Retinal pigment epithelial cell (primary cell): ENCODE results near the gene RETSAT.
A peak's percentile ranks its signal among the peaks of the same experiment; 100 is the strongest.
"Not testable (repeated sequence)": the region's sequence is repeated elsewhere in the genome, so short reads cannot be mapped to it uniquely, and the experiment has no call there.

Experiments
- DNase-seq: peaks from one replicate; pipeline ENCODE4 v3.0.0-alpha.2; 2010; ENCODE audit warnings: low read depth
- H3K4me3 ChIP-seq: 2 replicates; pipeline ENCODE4 v1.5.1; 2011; ENCODE audit warnings: mild to moderate bottlenecking, low read length, control low read depth, moderate library complexity
- CTCF ChIP-seq: conservative IDR thresholded peaks from 2 replicates; pipeline ENCODE4 v1.5.1; 2011; ENCODE audit warnings: low read depth, low read length, control low read depth, inconsistent platforms

RETSAT gene

DNA sequence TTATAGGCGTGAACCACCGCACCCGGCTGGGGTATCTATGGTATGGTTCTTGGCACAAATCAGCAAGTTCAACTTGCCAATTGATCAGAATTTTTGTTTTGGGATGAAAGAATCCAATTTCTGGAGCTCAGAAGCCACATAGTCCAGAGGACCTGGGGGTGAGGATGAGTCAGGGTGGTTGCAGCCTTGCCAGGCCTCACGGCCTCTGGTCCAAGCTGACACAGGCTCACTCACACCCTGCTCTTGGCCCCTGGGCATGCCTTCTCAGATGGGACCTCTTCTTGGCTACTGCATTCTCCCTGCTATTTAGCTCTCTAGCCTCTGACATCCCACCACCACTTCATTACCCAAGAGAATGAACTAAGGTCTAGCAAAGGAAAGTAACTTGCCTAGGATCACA is 39.5 kb upstream of the RETSAT start:
- no peak overlapping the region for H3K4me3 ChIP-seq
- DNase-seq: no peak
- TF ChIP-seq CTCF: no peak

GRCh38 chr2:85390941-85391669 is 36.8 kb upstream of the RETSAT start:
- DNase-seq: no peak
- H3K4me3 ChIP-seq: no peak overlapping the region

DNA sequence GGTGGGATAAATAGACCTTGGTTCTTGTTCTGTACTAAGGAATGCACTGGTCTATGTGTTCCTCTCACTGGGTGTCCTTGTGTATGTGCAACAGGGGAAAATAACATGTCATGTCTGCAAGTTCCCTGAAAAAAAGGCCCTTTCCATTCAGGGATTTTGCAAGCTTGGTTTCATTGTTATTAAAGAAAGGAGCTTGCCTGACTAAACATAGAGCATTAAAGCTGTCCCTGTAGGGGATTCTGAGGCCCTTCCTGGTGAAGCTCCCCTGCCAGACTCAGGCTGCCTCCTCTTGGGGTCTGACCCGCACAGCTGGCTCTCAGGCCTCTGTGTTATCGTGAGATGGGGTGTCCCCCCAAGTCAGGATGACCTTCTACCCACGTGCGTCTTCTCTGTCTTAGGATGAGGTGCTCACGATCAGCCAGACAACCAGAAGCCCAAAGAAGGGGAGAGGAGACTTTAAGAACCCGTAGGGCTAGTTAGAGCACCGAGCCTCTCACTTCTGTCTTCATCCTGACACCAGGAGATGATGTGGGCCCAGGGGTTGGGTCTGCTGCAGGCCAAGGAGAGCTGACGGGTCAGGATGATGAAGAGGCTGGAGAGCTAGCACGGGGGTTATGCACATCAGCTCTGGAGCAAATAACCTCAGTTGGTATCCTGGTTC is 34.7 kb upstream of the RETSAT start:
- no peak overlapping the region for H3K4me3 ChIP-seq
- no peak for TF ChIP-seq CTCF
- no peak for DNase-seq

More at GRCh38 chr2:85390941-85391669, 36.8 kb upstream of the RETSAT start:
- peak; percentile 82 for TF ChIP-seq CTCF

DNA sequence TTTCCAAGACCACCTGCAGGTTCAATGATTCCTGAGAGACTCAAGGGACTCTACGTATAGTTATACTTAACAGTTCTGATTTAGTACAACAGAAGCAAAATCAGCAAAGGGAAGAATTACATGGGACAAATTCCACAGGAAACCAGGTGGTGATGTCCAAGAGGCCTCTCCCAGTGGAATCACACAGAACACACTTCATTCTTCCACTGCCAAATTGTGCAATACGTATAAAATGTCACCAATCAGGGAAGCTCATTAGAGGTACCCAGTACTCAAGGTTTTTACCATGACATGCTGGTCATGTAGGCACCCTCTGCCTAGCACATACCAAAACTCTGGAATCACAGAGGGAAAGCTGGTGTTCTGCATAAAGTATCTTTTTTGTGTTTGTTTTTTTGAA is 33.4 kb upstream of the RETSAT start:
- no peak for DNase-seq
- H3K4me3 ChIP-seq: no peak overlapping the region
- TF ChIP-seq CTCF: no peak

- DNase-seq: no peak
- H3K4me3 ChIP-seq: no peak overlapping the region
- TF ChIP-seq CTCF: no peak
Observed at GRCh38 chr2:85385746-85386145, 31.4 kb upstream of the RETSAT start.

DNA sequence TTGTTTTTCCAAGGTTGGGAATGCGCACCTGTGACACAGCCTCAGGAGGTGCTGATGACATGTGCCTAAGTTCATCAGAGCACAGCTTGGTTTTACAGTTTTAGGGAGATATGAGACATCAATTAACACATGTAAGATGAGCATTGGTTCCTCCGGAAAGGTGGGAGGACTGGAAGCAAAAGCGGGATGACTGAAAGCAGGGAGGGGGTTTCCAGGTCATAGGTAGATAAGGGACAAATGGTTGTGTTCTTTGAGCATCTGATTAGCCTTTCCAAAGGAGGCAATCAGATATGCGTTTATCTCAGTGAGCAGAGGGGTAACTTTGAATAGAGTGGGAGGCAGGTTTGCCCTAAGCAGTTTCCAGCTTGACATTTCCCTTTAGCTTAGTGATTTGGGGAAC is 29.5 kb upstream of the RETSAT start:
- TF ChIP-seq CTCF: no peak
- no peak for DNase-seq
- no peak overlapping the region for H3K4me3 ChIP-seq

DNA sequence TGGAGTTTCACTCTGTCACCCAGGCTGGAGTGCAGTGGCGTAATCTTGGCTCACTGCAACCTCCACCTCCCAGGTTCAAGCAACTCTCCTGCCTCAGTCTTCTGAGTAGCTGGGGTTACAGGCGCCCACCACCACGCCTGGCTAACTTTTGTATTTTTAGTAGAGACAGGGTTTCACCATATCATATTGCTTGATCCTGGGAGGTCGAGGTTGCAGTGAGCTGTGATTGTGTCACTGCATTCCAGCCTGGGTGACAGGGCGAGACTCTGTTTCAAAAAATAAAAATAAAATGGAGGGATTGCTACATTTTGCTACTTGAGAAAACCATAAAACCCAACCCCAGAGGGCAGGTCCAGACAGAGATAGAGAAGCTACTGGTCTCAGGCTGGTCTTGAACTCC is 28.8 kb upstream of the RETSAT start:
- H3K4me3 ChIP-seq, DNase-seq: not testable (repeated sequence)
